GM23338 (cell line): ENCODE results near the gene PTPRE.

Experiments
- EZH2phosphoT487 ChIP-seq: fragments of 200-600 bp; sonication (generic); IDR thresholded peaks from one replicate; pipeline ENCODE4 v1.8.1; 2018; ENCODE audit warnings: antibody characterized with exemption; ENCODE audit not compliant: unreplicated experiment
- TF ChIP-seq, protein P1 (sequence below), 2 experiments: fragments of 200-600 bp in 1 of 2; sonication (generic) in 1 of 2; conservative IDR thresholded peaks; 2 replicates each; pipeline versions ENCODE4 v1.5.1 to v1.6.1; 2016 to 2017; ENCODE audit warnings: antibody characterized with exemption in 2 of 2, low read depth in 2 of 2, mild to moderate bottlenecking in 2 of 2, moderate library complexity in 1 of 2
- TF ChIP-seq, protein P2 (sequence below): IDR thresholded peaks from one replicate; pipeline ENCODE4 v1.6.1; 2018; ENCODE audit warnings: antibody characterized with exemption; ENCODE audit not compliant: unreplicated experiment

DNA sequence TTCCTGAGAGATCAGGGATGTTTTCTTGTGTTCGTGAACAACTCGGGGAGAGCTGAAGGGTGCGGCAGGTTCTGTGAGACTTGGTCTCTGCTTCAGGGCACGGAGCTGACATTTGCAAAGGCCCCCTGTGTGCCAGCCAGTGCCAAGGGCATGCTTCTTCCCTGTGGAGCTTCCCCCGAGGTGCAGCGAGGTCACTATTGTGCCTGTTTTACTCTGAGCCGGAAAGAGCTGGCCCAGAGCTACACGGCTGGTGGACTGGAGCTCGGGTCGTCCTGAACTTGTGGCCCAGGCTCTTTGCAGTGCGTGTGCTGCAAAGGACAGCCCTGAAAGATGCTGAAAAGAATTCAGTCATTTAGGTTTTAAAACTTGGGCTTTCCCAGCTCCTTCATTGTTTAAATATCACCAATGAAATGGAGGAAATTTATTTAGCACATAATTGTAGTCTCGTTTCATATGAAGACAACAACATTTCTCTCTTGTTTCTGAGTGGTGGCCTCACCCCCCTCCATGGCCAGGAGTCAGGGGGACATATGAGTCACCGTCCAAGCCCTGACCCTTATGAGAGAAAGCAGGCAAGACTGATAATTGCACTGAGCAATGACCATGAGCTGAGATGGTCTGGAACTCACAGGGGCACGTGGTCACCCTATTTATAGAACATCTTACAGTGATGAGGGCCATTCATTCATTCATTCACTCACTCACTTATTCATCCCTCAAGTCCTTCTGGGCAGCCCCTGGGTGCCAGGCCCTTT lies 102.6 kb downstream of the PTPRE start:
- TF ChIP-seq, protein P1, sequence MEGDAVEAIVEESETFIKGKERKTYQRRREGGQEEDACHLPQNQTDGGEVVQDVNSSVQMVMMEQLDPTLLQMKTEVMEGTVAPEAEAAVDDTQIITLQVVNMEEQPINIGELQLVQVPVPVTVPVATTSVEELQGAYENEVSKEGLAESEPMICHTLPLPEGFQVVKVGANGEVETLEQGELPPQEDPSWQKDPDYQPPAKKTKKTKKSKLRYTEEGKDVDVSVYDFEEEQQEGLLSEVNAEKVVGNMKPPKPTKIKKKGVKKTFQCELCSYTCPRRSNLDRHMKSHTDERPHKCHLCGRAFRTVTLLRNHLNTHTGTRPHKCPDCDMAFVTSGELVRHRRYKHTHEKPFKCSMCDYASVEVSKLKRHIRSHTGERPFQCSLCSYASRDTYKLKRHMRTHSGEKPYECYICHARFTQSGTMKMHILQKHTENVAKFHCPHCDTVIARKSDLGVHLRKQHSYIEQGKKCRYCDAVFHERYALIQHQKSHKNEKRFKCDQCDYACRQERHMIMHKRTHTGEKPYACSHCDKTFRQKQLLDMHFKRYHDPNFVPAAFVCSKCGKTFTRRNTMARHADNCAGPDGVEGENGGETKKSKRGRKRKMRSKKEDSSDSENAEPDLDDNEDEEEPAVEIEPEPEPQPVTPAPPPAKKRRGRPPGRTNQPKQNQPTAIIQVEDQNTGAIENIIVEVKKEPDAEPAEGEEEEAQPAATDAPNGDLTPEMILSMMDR (conservative IDR thresholded peaks at IDR 0.05; ENCODE audit: low read depth in 2 of 2) = no peak
- no peak for TF ChIP-seq EZH2phosphoT487
- TF ChIP-seq, protein P2, sequence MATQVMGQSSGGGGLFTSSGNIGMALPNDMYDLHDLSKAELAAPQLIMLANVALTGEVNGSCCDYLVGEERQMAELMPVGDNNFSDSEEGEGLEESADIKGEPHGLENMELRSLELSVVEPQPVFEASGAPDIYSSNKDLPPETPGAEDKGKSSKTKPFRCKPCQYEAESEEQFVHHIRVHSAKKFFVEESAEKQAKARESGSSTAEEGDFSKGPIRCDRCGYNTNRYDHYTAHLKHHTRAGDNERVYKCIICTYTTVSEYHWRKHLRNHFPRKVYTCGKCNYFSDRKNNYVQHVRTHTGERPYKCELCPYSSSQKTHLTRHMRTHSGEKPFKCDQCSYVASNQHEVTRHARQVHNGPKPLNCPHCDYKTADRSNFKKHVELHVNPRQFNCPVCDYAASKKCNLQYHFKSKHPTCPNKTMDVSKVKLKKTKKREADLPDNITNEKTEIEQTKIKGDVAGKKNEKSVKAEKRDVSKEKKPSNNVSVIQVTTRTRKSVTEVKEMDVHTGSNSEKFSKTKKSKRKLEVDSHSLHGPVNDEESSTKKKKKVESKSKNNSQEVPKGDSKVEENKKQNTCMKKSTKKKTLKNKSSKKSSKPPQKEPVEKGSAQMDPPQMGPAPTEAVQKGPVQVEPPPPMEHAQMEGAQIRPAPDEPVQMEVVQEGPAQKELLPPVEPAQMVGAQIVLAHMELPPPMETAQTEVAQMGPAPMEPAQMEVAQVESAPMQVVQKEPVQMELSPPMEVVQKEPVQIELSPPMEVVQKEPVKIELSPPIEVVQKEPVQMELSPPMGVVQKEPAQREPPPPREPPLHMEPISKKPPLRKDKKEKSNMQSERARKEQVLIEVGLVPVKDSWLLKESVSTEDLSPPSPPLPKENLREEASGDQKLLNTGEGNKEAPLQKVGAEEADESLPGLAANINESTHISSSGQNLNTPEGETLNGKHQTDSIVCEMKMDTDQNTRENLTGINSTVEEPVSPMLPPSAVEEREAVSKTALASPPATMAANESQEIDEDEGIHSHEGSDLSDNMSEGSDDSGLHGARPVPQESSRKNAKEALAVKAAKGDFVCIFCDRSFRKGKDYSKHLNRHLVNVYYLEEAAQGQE = no peak
